Stimulated activated CD8-positive, alpha-beta memory T cell treated with anti-CD3 and anti-CD28 coated beads, Interleukin-4, amount 100 ng/mL, for 1 hour (primary cell): ENCODE results near the gene NBEA.

ENCODE experiments used
- DNase-seq, 2 donors: peaks; one replicate each; pipeline ENCODE4 v3.0.0-alpha.2; 2020; ENCODE audit warnings: low read depth in 2 of 2, low spot score in 1 of 2

Gene NBEA

GRCh38 chr13:35697186-35697730 is 755.2 kb downstream of the NBEA start:
- no peak for DNase-seq

GRCh38 chr13:35698911-35699576 is 757.0 kb downstream of the NBEA start:
- DNase-seq = no peak

GRCh38 chr13:35699825-35700510 is 757.9 kb downstream of the NBEA start:
- DNase-seq = no peak

GRCh38 chr13:35700671-35701070 is 758.6 kb downstream of the NBEA start:
- no peak for DNase-seq

GRCh38 chr13:35702316-35702715 is 760.2 kb downstream of the NBEA start:
- DNase-seq = no peak

- no peak for DNase-seq
These were observed 761.0 kb downstream of the NBEA start for GRCh38 chr13:35703061-35703460.

GRCh38 chr13:35704331-35704730 is 762.3 kb downstream of the NBEA start:
- DNase-seq = no peak

GRCh38 chr13:35706281-35706680 is 764.2 kb downstream of the NBEA start:
- no peak for DNase-seq

GRCh38 chr13:35706721-35707120 is 764.7 kb downstream of the NBEA start:
- DNase-seq = no peak

- no peak for DNase-seq
These were observed 769.8 kb downstream of the NBEA start for GRCh38 chr13:35711909-35712308.

GRCh38 chr13:35712907-35713761 is 771.1 kb downstream of the NBEA start:
- DNase-seq = no peak

- DNase-seq = no peak
These were observed 772.1 kb downstream of the NBEA start for GRCh38 chr13:35714121-35714520.

GRCh38 chr13:35714588-35715377 is 772.7 kb downstream of the NBEA start:
- DNase-seq = no peak

GRCh38 chr13:35716186-35716585 is 774.1 kb downstream of the NBEA start:
- no peak for DNase-seq

- no peak for DNase-seq
These were observed 774.7 kb downstream of the NBEA start for GRCh38 chr13:35716729-35717128.

GRCh38 chr13:35718084-35718483 is 776.0 kb downstream of the NBEA start:
- DNase-seq = no peak

GRCh38 chr13:35720290-35720689 is 778.2 kb downstream of the NBEA start:
- DNase-seq = no peak

GRCh38 chr13:35720690-35721554 is 778.9 kb downstream of the NBEA start:
- DNase-seq = no peak
